Ovary (tissue), 9 donors: ENCODE results near the gene MMP24OS. TPM values are rescaled to one million over a fixed set of nuclear protein-coding genes. Genes with fewer than 3 reads are reported as not detected.
A peak's percentile ranks its signal among the peaks of the same experiment; 100 is the strongest.

Experiments
- DNase-seq, 5 donors: peaks; one replicate each; pipeline ENCODE4 v3.0.0-alpha.2; 2019 to 2020
- H3K27ac ChIP-seq, 2 donors: fragments of 200-600 bp; one replicate each; pipeline versions ENCODE4 v1.5.1 to v1.8.0; 2019 to 2022
- H3K27me3 ChIP-seq: fragments of 200-600 bp; one replicate; pipeline ENCODE4 v1.8.0; 2022
- H3K36me3 ChIP-seq: fragments of 200-600 bp; sonication (generic); one replicate; pipeline ENCODE4 v1.5.1; 2019
- H3K4me1 ChIP-seq: one replicate; pipeline ENCODE4 v1.8.1; 2013; ENCODE audit warnings: mild to moderate bottlenecking, moderate library complexity; ENCODE audit not compliant: insufficient read depth
- H3K4me3 ChIP-seq: fragments of 200-600 bp; sonication (generic); one replicate; pipeline ENCODE4 v1.5.1; 2017
- H3K9me3 ChIP-seq, 2 donors: fragments of 200-600 bp in 1 of 2; sonication (generic) in 1 of 2; one replicate each; pipeline versions ENCODE4 v1.5.1 to v1.8.1; 2013 to 2019; ENCODE audit warnings: mild to moderate bottlenecking in 1 of 2, moderate library complexity in 1 of 2
- CTCF ChIP-seq, 3 donors: fragments of 450-650 bp in 2 of 3; fragments of 200-600 bp in 1 of 3; IDR thresholded peaks; one replicate each; pipeline versions ENCODE4 v1.5.1 to v1.8.0; 2016 to 2022; ENCODE audit warnings: antibody characterized with exemption in 3 of 3, mild to moderate bottlenecking in 1 of 3
- EP300 ChIP-seq: sonication (generic); formaldehyde crosslinking; IDR thresholded peaks from one replicate; pipeline ENCODE4 v1.6.1; 2017; ENCODE audit warnings: antibody characterized with exemption
- POLR2A ChIP-seq: fragments of 450-650 bp; IDR thresholded peaks from one replicate; pipeline ENCODE4 v1.6.1; 2017; ENCODE audit warnings: antibody characterized with exemption, mild to moderate bottlenecking, moderate library complexity
- WGBS, 3 donors: extraction: QIAGEN DNeasy Blood & Tissue Kit in 1 of 3; methylation state at CpG; one replicate each; pipeline versions ENCODE4 v1.1.5 to v1.1.7; 2013 to 2017; 5-methylcytosine and 5-hydroxymethylcytosine counted together
- intact Hi-C, 4 donors: fragments of 100-400 bp; cut with DNase I; formaldehyde crosslinking; loops; one replicate each; pipeline versions ENCODE4 v1.11.0 to v1.15.1; 2022 to 2023
- polyA plus RNA-seq, 2 donors: library from polyadenylated mRNA; stranded (reverse); fragments of 200-250 nt in 1 of 2; fragments of 350-450 nt in 1 of 2; fragmentation: Illumina TruSeq in 1 of 2; extraction: RNeasy Lipid Tissue Mini Kit (QIAGEN cat#74804) in 1 of 2; gene quantifications; one replicate each; pipeline ENCODE4 v1.2.3, GENCODE V29; 2013 to 2014
- total RNA-seq, 7 donors: library from RNA; depleted of rRNA in 2 of 7; stranded (reverse); fragments of >200 nt in 2 of 7; fragmentation: NEBNext Ultra II Directional in 3 of 7; extraction: Animal tissue kit (Norgen Biotek cat#: 25700) in 3 of 7; gene quantifications; one replicate each; pipeline versions ENCODE4 v1.1.0 to v1.2.4, GENCODE V29; 2016 to 2023
- donor health status: DM: no; HTN: no; CAD: no; lungs with moderate emphysema.
- donor health status: DM: no; HTN: no; CAD: no.
- donor health status: Bipolar disorder and iron deficiency.
- donor health status: DM: yes; HTN: yes; CAD: no.
- donor health status: DM: no; HTN: no; CAD: no.
- donor health status: DM: yes; HTN: yes; CAD: no.

MMP24OS gene
- total and polyA plus RNA-seq, 9 donors: 20.5 to 77.7 (median 57.8) TPM

GRCh38 chr20:35270021-35270902 lies 7.7 kb downstream of the MMP24OS start:
- Histone ChIP-seq H3K36me3 (no peaks in the 10 kb centered on the region), H3K9me3 (no peaks in the 10 kb centered on the region), H3K27ac (no peak overlapping the region), H3K27me3 (no peaks in the 10 kb centered on the region), H3K4me3 (no peak overlapping the region), H3K4me1 (no peaks in the 10 kb centered on the region)
- WGBS, 3 donors: 85 to 88% (median 87%) methylated on average over 19 of the region's 19 CpGs
- intact Hi-C loops: loop anchor here in 1 of 4 donors (5.0 kb wide), 1 partner anchor 123 kb away; the partner anchor contains the start of gene EDEM2
- no peak for DNase-seq
- TF ChIP-seq CTCF (IDR thresholded peaks at IDR 0.05) (no peak), EP300 (no peak), POLR2A (no peak)

- H3K9me3 ChIP-seq: no peaks in the 10 kb centered on the region
- WGBS, 3 donors: 49 to 62% (median 55%) methylated on average over 14 of the region's 14 CpGs
- intact Hi-C loops: no loop called here
- no peaks in the 10 kb centered on the region for H3K4me1 ChIP-seq
- TF ChIP-seq POLR2A (no peak), CTCF (IDR thresholded peaks at IDR 0.05) (peak in 1 of 3 donors; percentile 21)
- no peak overlapping the region for H3K27ac ChIP-seq
- no peak overlapping the region for H3K4me3 ChIP-seq
- no peaks in the 10 kb centered on the region for H3K27me3 ChIP-seq
- no peaks in the 10 kb centered on the region for H3K36me3 ChIP-seq
- DNase-seq: peak in 4 of 5 donors; percentile 54 to 76 (median 58)
These were observed 8.7 kb downstream of the MMP24OS start for GRCh38 chr20:35269055-35269781.

GRCh38 chr20:35267092-35267491 lies 10.8 kb downstream of the MMP24OS start:
- Histone ChIP-seq H3K4me3 (no peak overlapping the region), H3K27me3 (no peaks in the 10 kb centered on the region), H3K4me1 (no peaks in the 10 kb centered on the region), H3K27ac (no peak overlapping the region), H3K9me3 (no peaks in the 10 kb centered on the region), H3K36me3 (no peaks in the 10 kb centered on the region)
- no peak for DNase-seq
- TF ChIP-seq CTCF (IDR thresholded peaks at IDR 0.05) (no peak), EP300 (no peak), POLR2A (no peak)
- WGBS, 3 donors: 90 to 92% (median 91%) methylated on average over 16 of the region's 16 CpGs
- intact Hi-C loops: no loop called here

- Histone ChIP-seq H3K9me3 (no peaks in the 10 kb centered on the region), H3K4me1 (no peaks in the 10 kb centered on the region), H3K27me3 (no peaks in the 10 kb centered on the region), H3K4me3 (no peak overlapping the region), H3K27ac (no peak overlapping the region), H3K36me3 (no peaks in the 10 kb centered on the region)
- TF ChIP-seq EP300: no peak
- no peak for TF ChIP-seq CTCF (IDR thresholded peaks at IDR 0.05)
- no peak for TF ChIP-seq POLR2A
- intact Hi-C loops: no loop called here
- WGBS, 3 donors: 77 to 92% (median 83%) methylated on average over 1 of the region's 1 CpG
- no peak for DNase-seq
These were observed 13.2 kb downstream of the MMP24OS start for GRCh38 chr20:35264755-35265154.
